Natural killer cell (primary cell): Measurements from ENCODE around the gene HOXC9. TPM values are rescaled to one million over a fixed set of nuclear protein-coding genes. Genes with fewer than 3 reads are reported as not detected.

Source experiments
- ATAC-seq, 3 donors: fragments of 150-1000 bp in 2 of 3; fragments of 200-7000 bp in 1 of 3; cut with Tn5 transposase; 1 replicate in 1 of 3; 2 replicates in 2 of 3; pipeline ENCODE4 v1.10.0; 2021; ENCODE audit warnings: mild to moderate bottlenecking in 2 of 3, moderate library complexity in 2 of 3
- DNase-seq, 2 donors: peaks; one replicate each; pipeline versions ENCODE4 v3.0.0 to v3.0.0-alpha.2; 2013 to 2021; ENCODE audit warnings: mixed read lengths in 1 of 2
- H3K27ac ChIP-seq: one replicate; pipeline ENCODE4 v1.5.1; 2013; ENCODE audit warnings: mild to moderate bottlenecking, low read length
- H3K27me3 ChIP-seq: one replicate; pipeline ENCODE4 v1.6.1; 2013; ENCODE audit warnings: low read length; ENCODE audit not compliant: control insufficient read depth, insufficient read depth
- H3K36me3 ChIP-seq: one replicate; pipeline ENCODE4 v1.6.1; 2013; ENCODE audit warnings: low read length; ENCODE audit not compliant: control insufficient read depth, insufficient read depth
- H3K4me1 ChIP-seq: one replicate; pipeline ENCODE4 v1.6.1; 2013; ENCODE audit warnings: low read length; ENCODE audit not compliant: control insufficient read depth, insufficient read depth
- H3K4me3 ChIP-seq: one replicate; pipeline ENCODE4 v1.5.1; 2013; ENCODE audit warnings: low read length
- H3K9me3 ChIP-seq: one replicate; pipeline ENCODE4 v1.6.1; 2013; ENCODE audit warnings: low read length; ENCODE audit not compliant: control insufficient read depth, insufficient read depth
- H3K27ac Mint-ChIP-seq, 2 donors: one replicate each; pipeline ENCODE4 v1.8.0; 2022; ENCODE audit warnings: mild to moderate bottlenecking in 2 of 2, mixed read lengths in 2 of 2, moderate library complexity in 1 of 2
- H3K27me3 Mint-ChIP-seq, 2 donors: one replicate each; pipeline ENCODE4 v1.8.0; 2022; ENCODE audit warnings: low read depth in 2 of 2, mixed read lengths in 2 of 2
- H3K36me3 Mint-ChIP-seq: one replicate; pipeline ENCODE4 v1.8.0; 2022; ENCODE audit warnings: mixed read lengths
- H3K4me1 Mint-ChIP-seq, 2 donors: one replicate each; pipeline ENCODE4 v1.8.0; 2022; ENCODE audit warnings: mixed read lengths in 2 of 2
- H3K4me3 Mint-ChIP-seq: one replicate; pipeline ENCODE4 v1.8.0; 2022; ENCODE audit warnings: mild to moderate bottlenecking, moderate library complexity, mixed read lengths
- H3K9me3 Mint-ChIP-seq, 2 donors: one replicate each; pipeline ENCODE4 v1.8.0; 2022; ENCODE audit warnings: mixed read lengths in 2 of 2
- WGBS: methylation state at CpG from one replicate; pipeline ENCODE4 v1.1.7; 2013; ENCODE audit warnings: missing lambda C conversion rate; ENCODE audit not compliant: insufficient coverage; 5-methylcytosine and 5-hydroxymethylcytosine counted together
- intact Hi-C: fragments of 100-400 bp; cut with micrococcal nuclease; formaldehyde crosslinking; loops from one replicate; pipeline ENCODE4 v1.14.2; 2022
- total RNA-seq, 4 donors: library from RNA; stranded (reverse); fragments of 120-200 nt in 1 of 4; gene quantifications; one replicate each; pipeline versions ENCODE4 v1.2.3 to v1.2.4, GENCODE V29; 2013 to 2022
- TF ChIP-seq, protein P1 (sequence below): fragments of 200-600 bp; IDR thresholded peaks from one replicate; pipeline ENCODE4 v1.8.0; 2022; ENCODE audit warnings: antibody characterized with exemption

HOXC9 gene
- total RNA-seq, 3 donors from 2014 or later (not counting 1 experiment from before 2014, with no cell fraction given): not detected

- ATAC-seq: no peak
- Histone ChIP-seq H3K27ac (no peak overlapping the region), H3K9me3 (peaks cover 5% of the 10 kb centered on the region), H3K27me3 (peaks cover 94% of the 10 kb centered on the region), H3K36me3 (no peaks in the 10 kb centered on the region), H3K4me3 (no peak overlapping the region), H3K4me1 (peaks cover 51% of the 10 kb centered on the region)
- H3K4me3 Mint-ChIP-seq: peak overlapping the region; percentile 40
- H3K9me3 Mint-ChIP-seq: no peaks in the 10 kb centered on the region
- 18% methylated on average over 4 of the region's 11 CpGs for WGBS
- no peak for DNase-seq
- H3K36me3 Mint-ChIP-seq: no peaks in the 10 kb centered on the region
- H3K27me3 Mint-ChIP-seq: peaks cover 76 to 89% of the 10 kb centered on the region in 2 donors
- intact Hi-C loops: loop anchor here (5.0 kb wide), 2 partner anchors 34 to 41 kb away; partner anchors contain the start of gene HOXC5
- TF ChIP-seq, protein P1, sequence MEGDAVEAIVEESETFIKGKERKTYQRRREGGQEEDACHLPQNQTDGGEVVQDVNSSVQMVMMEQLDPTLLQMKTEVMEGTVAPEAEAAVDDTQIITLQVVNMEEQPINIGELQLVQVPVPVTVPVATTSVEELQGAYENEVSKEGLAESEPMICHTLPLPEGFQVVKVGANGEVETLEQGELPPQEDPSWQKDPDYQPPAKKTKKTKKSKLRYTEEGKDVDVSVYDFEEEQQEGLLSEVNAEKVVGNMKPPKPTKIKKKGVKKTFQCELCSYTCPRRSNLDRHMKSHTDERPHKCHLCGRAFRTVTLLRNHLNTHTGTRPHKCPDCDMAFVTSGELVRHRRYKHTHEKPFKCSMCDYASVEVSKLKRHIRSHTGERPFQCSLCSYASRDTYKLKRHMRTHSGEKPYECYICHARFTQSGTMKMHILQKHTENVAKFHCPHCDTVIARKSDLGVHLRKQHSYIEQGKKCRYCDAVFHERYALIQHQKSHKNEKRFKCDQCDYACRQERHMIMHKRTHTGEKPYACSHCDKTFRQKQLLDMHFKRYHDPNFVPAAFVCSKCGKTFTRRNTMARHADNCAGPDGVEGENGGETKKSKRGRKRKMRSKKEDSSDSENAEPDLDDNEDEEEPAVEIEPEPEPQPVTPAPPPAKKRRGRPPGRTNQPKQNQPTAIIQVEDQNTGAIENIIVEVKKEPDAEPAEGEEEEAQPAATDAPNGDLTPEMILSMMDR: no peak
- peaks cover 46% of the 10 kb centered on the region in 2 donors for H3K4me1 Mint-ChIP-seq
- H3K27ac Mint-ChIP-seq: no peak overlapping the region
These were observed 1.7 kb upstream of the HOXC9 start for GRCh38 chr12:53998110-53998899.

DNA sequence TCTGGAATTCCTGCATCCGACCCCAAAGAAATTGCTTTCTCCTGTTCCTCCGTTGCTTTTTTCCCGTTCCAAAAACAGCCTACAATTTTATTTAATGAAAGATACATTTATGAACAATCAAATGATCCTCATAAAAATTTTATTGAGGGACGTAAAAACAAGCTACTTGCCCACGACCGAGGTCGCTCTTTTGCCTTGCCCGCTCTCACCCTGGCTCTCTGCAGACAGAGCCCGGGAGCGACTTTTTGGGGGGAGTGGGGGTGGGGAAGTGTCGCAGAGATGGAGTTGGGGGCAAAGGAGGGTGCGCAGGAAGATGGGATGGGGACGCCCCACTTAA is 1.1 kb upstream of the HOXC9 start:
- H3K27me3 Mint-ChIP-seq: peaks cover 76 to 89% of the 10 kb centered on the region in 2 donors
- peaks cover 51% of the 10 kb centered on the region for H3K4me1 ChIP-seq
- H3K27ac ChIP-seq: no peak overlapping the region
- WGBS: 18% methylated on average over 10 of the region's 13 CpGs
- no peak overlapping the region for H3K4me3 ChIP-seq
- peak overlapping the region; percentile 7 for H3K4me3 Mint-ChIP-seq
- H3K9me3 ChIP-seq: peaks cover 5% of the 10 kb centered on the region
- H3K36me3 Mint-ChIP-seq: no peaks in the 10 kb centered on the region
- H3K27ac Mint-ChIP-seq: no peak overlapping the region
- no peak for DNase-seq
- H3K9me3 Mint-ChIP-seq: no peaks in the 10 kb centered on the region
- no peak for ATAC-seq
- H3K36me3 ChIP-seq: no peaks in the 10 kb centered on the region
- TF ChIP-seq, protein P1: no peak
- peaks cover 93% of the 10 kb centered on the region for H3K27me3 ChIP-seq
- H3K4me1 Mint-ChIP-seq: peaks cover 40 to 41% of the 10 kb centered on the region in 2 donors
- intact Hi-C loops: loop anchor here (5.0 kb wide), 2 partner anchors 33 to 42 kb away; partner anchors contain the start of gene HOXC5

GRCh38 chr12:53999559-54000115 is 324 bp upstream of the HOXC9 start:
- 7% methylated on average over 35 of the region's 35 CpGs for WGBS
- no peak overlapping the region for H3K4me3 ChIP-seq

More at GRCh38 chr12:53999559-54000115, 324 bp upstream of the HOXC9 start:
- H3K27ac Mint-ChIP-seq: peak overlapping the region in 1 of 2 donors; percentile 23
- peak overlapping the region; percentile 47 for H3K4me3 Mint-ChIP-seq
- intact Hi-C loops: loop anchor here (5.0 kb wide), 2 partner anchors 33 to 42 kb away; partner anchors contain the start of gene HOXC5
- Histone ChIP-seq H3K9me3 (peaks cover 5% of the 10 kb centered on the region), H3K4me1 (peaks cover 43% of the 10 kb centered on the region), H3K36me3 (no peaks in the 10 kb centered on the region), H3K27me3 (peaks cover 92% of the 10 kb centered on the region), H3K27ac (no peak overlapping the region)
- TF ChIP-seq, protein P1: no peak
- H3K36me3 Mint-ChIP-seq: no peaks in the 10 kb centered on the region
- H3K4me1 Mint-ChIP-seq: peaks cover 33% of the 10 kb centered on the region in 2 donors
- peaks cover 77 to 89% of the 10 kb centered on the region in 2 donors for H3K27me3 Mint-ChIP-seq
- no peak for ATAC-seq
- peak in 1 of 2 donors; percentile 49 for DNase-seq
- H3K9me3 Mint-ChIP-seq: no peaks in the 10 kb centered on the region
